ENCODE results near the gene KSR2. TPM values are rescaled to one million over a fixed set of nuclear protein-coding genes. Genes with fewer than 3 reads are reported as not detected.

The KSR2 gene
- total RNA-seq, 1 experiment from 2014 or later: 1.3 TPM

DNA sequence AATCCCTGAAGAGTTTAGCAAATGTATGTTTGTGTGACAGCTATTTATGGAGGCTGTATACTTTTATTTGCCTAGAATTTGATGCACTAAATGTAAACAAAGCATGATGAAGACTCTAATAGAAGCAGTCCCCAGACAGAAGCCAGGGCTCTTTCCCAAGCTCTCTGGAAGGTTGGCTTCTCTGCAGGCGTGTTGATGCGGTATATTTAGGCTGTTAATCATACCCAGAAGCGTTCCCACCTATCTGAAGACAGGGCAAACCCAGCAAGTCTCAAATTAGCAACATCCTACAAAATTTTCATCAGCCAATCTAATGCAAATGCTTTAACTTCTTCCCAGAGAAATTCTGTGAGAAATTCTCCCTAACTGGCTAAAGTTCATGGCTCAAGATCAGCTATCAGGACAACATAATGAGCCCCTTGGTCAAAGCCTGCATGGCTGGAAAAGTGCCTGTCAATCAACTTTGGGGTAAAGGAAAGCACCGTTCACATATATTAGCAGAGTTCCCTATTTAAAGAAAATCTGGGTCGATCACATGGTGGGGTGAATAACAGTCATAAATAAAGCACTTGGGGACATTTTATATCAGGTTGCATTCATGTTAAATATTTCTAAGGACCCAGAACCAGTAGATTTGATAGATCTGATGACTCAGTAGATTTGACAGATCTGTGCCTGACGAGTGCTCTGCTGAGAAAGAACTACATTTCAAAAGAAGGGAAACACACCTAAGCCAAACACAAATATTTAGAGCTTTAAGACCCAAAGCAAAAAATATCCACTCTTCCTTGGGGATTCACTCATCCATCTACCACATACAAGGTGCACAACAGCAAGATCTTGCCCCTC lies 46.6 kb downstream of the KSR2 start:
- Histone ChIP-seq H4K5ac (ENCODE audit: insufficient read length, low read depth, low read length) (no peak overlapping the region), H3K23me2 (ENCODE audit: insufficient read length, low read depth, low read length, poor library complexity, severe bottlenecking) (no peaks in the 10 kb centered on the region), H2BK20ac (ENCODE audit: low read depth, low read length, poor library complexity, severe bottlenecking) (no peak overlapping the region), H2BK15ac (ENCODE audit: low read depth, low read length) (no peak overlapping the region), H3K4me1 (ENCODE audit: insufficient read depth, low read length) (no peaks in the 10 kb centered on the region), H4K8ac (replicated peaks; ENCODE audit: insufficient read length, low read depth, low read length) (no peak overlapping the region), H2BK12ac (ENCODE audit: insufficient read length, low read depth, low read length) (no peak overlapping the region), H3T11ph (ENCODE audit: low read length) (no peak overlapping the region), H4K20me1 (ENCODE audit: control insufficient read depth, insufficient read depth, insufficient read length) (no peaks in the 10 kb centered on the region), H3K79me2 (ENCODE audit: insufficient read depth, low read length) (no peaks in the 10 kb centered on the region), H3K18ac (ENCODE audit: insufficient read length, low read depth, low read length) (no peak overlapping the region), H3K4ac (ENCODE audit: low read depth, low read length) (no peak overlapping the region), H3K56ac (ENCODE audit: insufficient read length, low read depth, low read length) (no peak overlapping the region), H3K27ac (ENCODE audit: insufficient read length, low read depth, low read length) (no peak overlapping the region), H3K27me3 (ENCODE audit: insufficient read depth, low read length) (no peaks in the 10 kb centered on the region), H3K23ac (ENCODE audit: insufficient read length, low read depth, low read length) (no peak overlapping the region), H2AFZ (ENCODE audit: low read length) (no peak overlapping the region), H3K14ac (ENCODE audit: insufficient read depth, low read length) (no peak overlapping the region), H3K79me1 (ENCODE audit: insufficient read depth, low read depth, low read length, poor library complexity, severe bottlenecking) (no peaks in the 10 kb centered on the region), H3K4me2 (ENCODE audit: insufficient read depth, insufficient read length, low read length) (no peak overlapping the region), H3K9ac (ENCODE audit: extremely low read depth, insufficient read length, low read length) (no peak overlapping the region), H4K91ac (ENCODE audit: insufficient read length, low read depth, low read length) (no peak overlapping the region), H3K9me3 (ENCODE audit: control insufficient read depth, low read depth, low read length) (no peaks in the 10 kb centered on the region), H2BK5ac (ENCODE audit: insufficient read length, low read length) (no peak overlapping the region), H2AK5ac (ENCODE audit: insufficient read length, low read length) (no peak overlapping the region), H2BK120ac (ENCODE audit: low read depth, low read length, poor library complexity, severe bottlenecking) (no peak overlapping the region)
- no peaks in the 10 kb centered on the region for H3K36me3 Mint-ChIP-seq (ENCODE audit: insufficient read depth in 1 of 3, low read depth in 3 of 3)
- no peaks in the 10 kb centered on the region for H3K9me3 Mint-ChIP-seq
- no peak for TF ChIP-seq CTCF (conservative IDR thresholded peaks at IDR 0.05)
- no peak for DNase-seq
- no peak overlapping the region for H3K27ac Mint-ChIP-seq
- no CpG with 5 or more reads among the region's 6 CpGs for WGBS (ENCODE audit: extremely low coverage, insufficient read length, low lambda C conversion rate)
- H3K27me3 Mint-ChIP-seq (ENCODE audit: low read depth): no peaks in the 10 kb centered on the region
- H3K4me3 Mint-ChIP-seq: no peak overlapping the region
- H3K4me1 Mint-ChIP-seq: peaks cover 4 to 5% of the 10 kb centered on the region in 2 experiments; a peak in 2 of 4 replicates

All from H9 (cell line).